SK-N-MC (cell line): ENCODE results near the gene ADCY7.
A peak's percentile ranks its signal among the peaks of the same experiment; 100 is the strongest.

Experiments used
- DNase-seq: peaks from one replicate; pipeline ENCODE4 v3.0.0-alpha.2; 2011; ENCODE audit warnings: low read depth, low spot score
- H3K27ac ChIP-seq: fragments of 200-600 bp; sonication (generic); 2 replicates; pipeline ENCODE4 v1.5.1; 2016; ENCODE audit warnings: mixed run types
- H3K36me3 ChIP-seq: fragments of 200-600 bp; sonication (generic); 2 replicates; pipeline ENCODE4 v1.6.1; 2017; ENCODE audit warnings: antibody characterized with exemption, low read length, mixed read lengths; ENCODE audit not compliant: insufficient read depth
- H3K4me3 ChIP-seq: fragments of 200-600 bp; sonication (generic); 2 replicates; pipeline ENCODE4 v1.5.1; 2016
- H3K9ac ChIP-seq: fragments of 200-600 bp; sonication (generic); 2 replicates; pipeline ENCODE4 v1.8.0; 2017; ENCODE audit warnings: mixed run types, mixed read lengths; ENCODE audit not compliant: insufficient read length
- H3K9me3 ChIP-seq: fragments of 200-600 bp; sonication (generic); 2 replicates; pipeline ENCODE4 v1.6.1; 2017; ENCODE audit warnings: low read depth, mild to moderate bottlenecking, antibody characterized with exemption, low read length, moderate library complexity, mixed read lengths
- EZH2 ChIP-seq: fragments of 200-600 bp; sonication (generic); IDR thresholded peaks from one replicate; pipeline ENCODE4 v1.6.1; 2017; ENCODE audit warnings: antibody characterized with exemption
- FOXP2 ChIP-seq: optimal IDR thresholded peaks from 2 replicates; pipeline ENCODE3; 2011; ENCODE audit warnings: mild to moderate bottlenecking, moderate library complexity; ENCODE audit not compliant: insufficient read depth; ENCODE audit errors: extremely low read length, control extremely low read depth
- POLR2AphosphoS5 ChIP-seq: IDR thresholded peaks from 2 replicates; pipeline ENCODE4 v1.6.1; 2012; ENCODE audit warnings: mild to moderate bottlenecking, low read depth, low read length, borderline replicate concordance

The ADCY7 gene

GRCh38 chr16:50263940-50264929, 2.1 kb upstream of the ADCY7 start:
- Histone ChIP-seq H3K36me3 (no peaks in the 10 kb centered on the region), H3K9me3 (no peaks in the 10 kb centered on the region), H3K4me3 (no peak overlapping the region), H3K9ac (no peak overlapping the region), H3K27ac (no peak overlapping the region)
- TF ChIP-seq EZH2 (no peak), FOXP2 (no peak), POLR2AphosphoS5 (no peak)
- DNase-seq = no peak

GRCh38 chr16:50265260-50265659, 1.1 kb upstream of the ADCY7 start:
- no peak for TF ChIP-seq FOXP2
- TF ChIP-seq POLR2AphosphoS5 = no peak
- TF ChIP-seq EZH2 = no peak
- Histone ChIP-seq H3K4me3 (no peak overlapping the region), H3K9ac (no peak overlapping the region), H3K27ac (no peak overlapping the region), H3K36me3 (no peaks in the 10 kb centered on the region), H3K9me3 (no peaks in the 10 kb centered on the region)
- DNase-seq = no peak

- Histone ChIP-seq H3K27ac (no peak overlapping the region), H3K9me3 (no peaks in the 10 kb centered on the region), H3K9ac (no peak overlapping the region), H3K4me3 (peak overlapping the region; percentile 70), H3K36me3 (no peaks in the 10 kb centered on the region)
- DNase-seq = no peak
- TF ChIP-seq POLR2AphosphoS5 (no peak), EZH2 (no peak)
Observed at GRCh38 chr16:50265716-50266336, 525 bp upstream of the ADCY7 start.

GRCh38 chr16:50267151-50267631, 840 bp downstream of the ADCY7 start:
- H3K4me3 ChIP-seq = peak overlapping the region; percentile 70
- no peak overlapping the region for H3K9ac ChIP-seq
- TF ChIP-seq EZH2 = no peak
- no peak for TF ChIP-seq FOXP2
- no peak for TF ChIP-seq POLR2AphosphoS5
- no peaks in the 10 kb centered on the region for H3K9me3 ChIP-seq
- DNase-seq = no peak
- H3K36me3 ChIP-seq = no peaks in the 10 kb centered on the region
- no peak overlapping the region for H3K27ac ChIP-seq

- no peaks in the 10 kb centered on the region for H3K9me3 ChIP-seq
- H3K9ac ChIP-seq = no peak overlapping the region
- TF ChIP-seq EZH2 (no peak), POLR2AphosphoS5 (no peak), FOXP2 (no peak)
- no peak overlapping the region for H3K4me3 ChIP-seq
- H3K36me3 ChIP-seq = no peaks in the 10 kb centered on the region
- no peak for DNase-seq
- H3K27ac ChIP-seq = no peak overlapping the region
Observed at GRCh38 chr16:50267651-50268050, 1.3 kb downstream of the ADCY7 start.

- Histone ChIP-seq H3K9ac (no peak overlapping the region), H3K4me3 (no peak overlapping the region), H3K36me3 (no peaks in the 10 kb centered on the region), H3K9me3 (no peaks in the 10 kb centered on the region), H3K27ac (no peak overlapping the region)
- no peak for DNase-seq
- no peak for TF ChIP-seq POLR2AphosphoS5
- TF ChIP-seq EZH2 = no peak
Observed at GRCh38 chr16:50268352-50268751, 2.0 kb downstream of the ADCY7 start.

- TF ChIP-seq POLR2AphosphoS5 = no peak
- no peak for TF ChIP-seq EZH2
- H3K4me3 ChIP-seq = no peak overlapping the region
- H3K36me3 ChIP-seq = no peaks in the 10 kb centered on the region
- H3K9me3 ChIP-seq = no peaks in the 10 kb centered on the region
- DNase-seq = no peak
- no peak overlapping the region for H3K27ac ChIP-seq
- no peak overlapping the region for H3K9ac ChIP-seq
Observed at GRCh38 chr16:50269061-50269705, 2.8 kb downstream of the ADCY7 start.

- Histone ChIP-seq H3K4me3 (no peak overlapping the region), H3K36me3 (no peaks in the 10 kb centered on the region), H3K9ac (no peak overlapping the region), H3K27ac (no peak overlapping the region), H3K9me3 (no peaks in the 10 kb centered on the region)
- TF ChIP-seq EZH2 (no peak), POLR2AphosphoS5 (no peak), FOXP2 (no peak)
- DNase-seq = no peak
Observed at GRCh38 chr16:50269769-50270509, 3.6 kb downstream of the ADCY7 start.
